HUES6 (cell line): Measurements from ENCODE around the gene VCAM1.
"Not testable (repeated sequence)": the region's sequence is repeated elsewhere in the genome, so short reads cannot be mapped to it uniquely, and the experiment has no call there.

Experiments used
- H3K27ac ChIP-seq: 2 replicates; pipeline ENCODE4 v1.7.0; 2013; ENCODE audit warnings: low read depth, mild to moderate bottlenecking, low read length, inconsistent platforms
- H3K27me3 ChIP-seq: 2 replicates; pipeline ENCODE4 v1.6.1; 2013; ENCODE audit warnings: low read length; ENCODE audit not compliant: control insufficient read depth, insufficient read depth
- H3K36me3 ChIP-seq: 2 replicates; pipeline ENCODE4 v1.6.1; 2013; ENCODE audit warnings: low read length; ENCODE audit not compliant: control insufficient read depth, insufficient read depth
- H3K4me1 ChIP-seq: 2 replicates; pipeline ENCODE4 v1.6.1; 2013; ENCODE audit warnings: low read length; ENCODE audit not compliant: control insufficient read depth, insufficient read depth
- H3K4me3 ChIP-seq: 2 replicates; pipeline ENCODE4 v1.5.1; 2013; ENCODE audit warnings: low read depth, low read length
- H3K9ac ChIP-seq: one replicate; pipeline ENCODE4 v1.6.1; 2013; ENCODE audit warnings: mild to moderate bottlenecking, low read length
- H3K9me3 ChIP-seq: 2 replicates; pipeline ENCODE4 v1.6.1; 2013; ENCODE audit warnings: low read depth, low read length; ENCODE audit not compliant: control insufficient read depth, insufficient read depth

Gene VCAM1

DNA sequence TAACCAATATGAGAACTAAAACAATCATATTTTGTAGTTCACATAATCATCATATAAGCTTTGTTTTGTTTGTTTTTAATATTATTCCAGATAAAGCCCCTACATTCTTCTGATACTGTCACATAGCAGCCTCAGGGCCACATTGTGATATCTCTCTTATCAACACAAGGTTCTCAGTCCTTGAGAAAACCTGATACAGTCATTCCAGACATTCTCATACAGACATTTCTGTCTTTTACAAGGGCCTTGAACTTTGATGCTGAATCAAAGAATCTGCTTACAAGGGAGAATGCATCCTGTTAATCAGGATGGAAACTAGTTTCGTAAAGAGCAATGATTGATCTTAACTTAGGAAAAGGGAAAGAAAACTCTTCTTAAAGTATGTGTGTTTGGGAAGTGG is 12.7 kb upstream of the VCAM1 start:
- Histone ChIP-seq H3K27me3 (no peaks in the 10 kb centered on the region), H3K4me1 (no peaks in the 10 kb centered on the region), H3K36me3 (no peaks in the 10 kb centered on the region), H3K9ac (no peak overlapping the region), H3K27ac (no peak overlapping the region), H3K9me3 (no peaks in the 10 kb centered on the region), H3K4me3 (no peak overlapping the region)

GRCh38 chr1:100708476-100709062 is 11.0 kb upstream of the VCAM1 start:
- Histone ChIP-seq H3K4me1 (no peaks in the 10 kb centered on the region), H3K9me3 (0 out of 2 replicates have a peak, but pooled peaks cover 3% of the 10 kb centered on the region), H3K36me3 (no peaks in the 10 kb centered on the region), H3K27me3 (no peaks in the 10 kb centered on the region), H3K9ac (no peak overlapping the region), H3K4me3 (no peak overlapping the region), H3K27ac (no peak overlapping the region)

DNA sequence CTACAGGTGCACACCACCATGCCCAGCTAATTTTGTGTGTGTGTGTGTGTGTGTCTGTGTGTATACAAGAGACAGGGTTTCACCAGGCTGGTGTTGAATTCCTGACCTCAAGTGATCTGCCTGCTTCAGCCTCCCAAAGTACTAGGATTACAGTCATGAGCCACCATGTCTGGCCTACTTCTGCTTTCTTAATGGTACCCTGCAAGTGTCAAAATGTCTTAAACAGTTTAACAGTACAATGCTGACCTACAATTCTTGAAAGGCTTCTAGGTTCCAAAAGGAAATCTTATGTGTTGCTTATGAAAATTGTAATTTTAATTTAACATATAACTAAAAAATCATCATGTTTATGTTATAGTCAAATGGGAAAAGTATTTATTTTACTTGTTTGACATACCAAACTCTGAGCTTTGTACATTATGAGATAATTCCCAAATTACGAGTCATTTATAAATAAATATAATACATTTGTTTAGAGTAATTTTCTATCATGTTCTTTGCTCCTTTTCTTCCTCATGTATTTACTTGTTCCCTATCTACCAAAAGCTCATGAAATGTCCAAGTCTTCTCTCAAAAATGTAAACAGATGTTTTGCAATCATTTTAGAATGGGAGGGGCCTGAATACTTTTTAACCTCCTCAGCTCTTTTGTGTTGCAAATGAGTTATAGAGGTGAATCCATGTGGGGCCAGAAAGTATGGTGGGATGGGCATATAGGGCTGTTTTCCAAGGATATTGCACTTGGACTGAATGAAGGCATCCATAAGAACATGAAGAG is 8.4 kb upstream of the VCAM1 start:
- no peak overlapping the region for H3K4me3 ChIP-seq
- no peak overlapping the region for H3K27ac ChIP-seq
- no peak overlapping the region for H3K9ac ChIP-seq
- no peaks in the 10 kb centered on the region for H3K27me3 ChIP-seq
- H3K9me3 ChIP-seq, result 0 out of 2 replicates have a peak, but pooled peaks cover 3% of the 10 kb centered on the region
- no peaks in the 10 kb centered on the region for H3K4me1 ChIP-seq
- no peaks in the 10 kb centered on the region for H3K36me3 ChIP-seq

DNA sequence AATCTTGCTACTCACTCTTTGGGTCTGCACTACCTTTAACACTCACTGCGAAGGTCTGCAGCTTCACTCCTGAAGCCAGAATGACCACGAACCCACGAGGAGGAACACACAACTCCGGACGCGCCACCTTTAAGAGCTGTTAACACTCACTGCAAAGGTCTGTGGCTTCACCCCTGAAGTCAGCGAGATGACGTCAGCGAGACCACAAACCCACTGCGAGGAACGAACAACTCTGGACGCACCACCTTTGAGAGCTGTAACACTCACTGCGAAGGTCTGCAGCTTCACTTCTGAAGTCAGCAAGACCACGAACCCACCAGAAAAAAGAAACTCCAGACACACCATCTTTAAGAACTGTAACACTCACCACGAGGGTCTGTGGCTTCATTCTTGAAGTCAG is 6.5 kb upstream of the VCAM1 start:
- H3K9me3 ChIP-seq, H3K36me3 ChIP-seq, H3K27me3 ChIP-seq, H3K4me1 ChIP-seq, H3K9ac ChIP-seq, H3K4me3 ChIP-seq, H3K27ac ChIP-seq: not testable (repeated sequence)

DNA sequence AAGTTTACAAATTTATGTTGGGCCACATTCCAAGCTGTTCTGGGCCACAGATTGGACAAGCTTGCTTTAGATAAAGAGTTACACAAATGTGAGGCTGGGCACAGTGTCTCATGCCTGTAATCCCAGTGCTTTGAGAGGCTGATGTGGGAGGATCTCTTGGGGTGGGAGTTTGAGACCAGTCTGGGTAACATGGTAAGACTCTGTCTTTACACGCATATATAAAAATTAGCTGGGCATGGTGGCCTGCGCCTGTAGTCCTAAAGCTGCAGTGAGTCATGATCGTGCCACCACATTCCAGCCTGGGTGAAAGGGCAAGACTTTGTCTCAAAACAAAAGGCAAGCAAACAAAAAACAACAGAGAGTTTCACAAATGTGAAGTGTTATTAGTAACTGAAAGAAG is 5.9 kb upstream of the VCAM1 start:
- H3K9ac ChIP-seq, result no peak overlapping the region
- H3K27me3 ChIP-seq, result no peaks in the 10 kb centered on the region
- no peak overlapping the region for H3K27ac ChIP-seq
- H3K36me3 ChIP-seq, result no peaks in the 10 kb centered on the region
- no peak overlapping the region for H3K4me3 ChIP-seq
- H3K4me1 ChIP-seq, result no peaks in the 10 kb centered on the region
- 0 out of 2 replicates have a peak, but pooled peaks cover 3% of the 10 kb centered on the region for H3K9me3 ChIP-seq

- Histone ChIP-seq H3K4me3 (no peak overlapping the region), H3K27me3 (no peaks in the 10 kb centered on the region), H3K36me3 (no peaks in the 10 kb centered on the region), H3K4me1 (no peaks in the 10 kb centered on the region; the same call in 1 of the 2 replicates), H3K27ac (no peak overlapping the region), H3K9me3 (0 out of 2 replicates have a peak, but pooled peaks cover 3% of the 10 kb centered on the region), H3K9ac (no peak overlapping the region)
Observed at GRCh38 chr1:100714599-100714998, 4.9 kb upstream of the VCAM1 start.

DNA sequence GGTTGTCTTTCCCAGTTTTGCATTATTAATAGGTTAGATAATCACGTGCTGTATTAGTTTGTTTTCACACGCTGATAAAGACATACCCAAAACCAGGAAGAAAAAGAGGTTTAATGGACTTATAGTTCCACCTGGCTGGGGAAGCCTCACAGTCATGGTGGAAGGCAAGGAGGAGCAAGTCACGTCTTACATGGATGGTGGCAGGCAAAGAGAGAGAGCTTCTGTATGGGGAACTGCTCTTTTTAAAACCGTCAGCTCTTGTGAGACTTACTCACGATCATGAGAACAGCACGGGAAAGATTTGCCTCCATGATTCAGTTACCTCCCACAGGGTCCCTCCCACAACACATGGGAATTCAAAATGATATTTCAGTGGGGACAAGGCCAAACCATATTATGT is 2.3 kb upstream of the VCAM1 start:
- Histone ChIP-seq H3K36me3 (no peaks in the 10 kb centered on the region), H3K4me1 (no peaks in the 10 kb centered on the region; the same call in 1 of the 2 replicates), H3K9ac (no peak overlapping the region), H3K9me3 (0 out of 2 replicates have a peak, but pooled peaks cover 3% of the 10 kb centered on the region), H3K27me3 (no peaks in the 10 kb centered on the region), H3K27ac (no peak overlapping the region), H3K4me3 (no peak overlapping the region)

- no peak overlapping the region for H3K9ac ChIP-seq
- H3K27ac ChIP-seq, result no peak overlapping the region
Observed at GRCh38 chr1:100718581-100718980, 961 bp upstream of the VCAM1 start.

DNA sequence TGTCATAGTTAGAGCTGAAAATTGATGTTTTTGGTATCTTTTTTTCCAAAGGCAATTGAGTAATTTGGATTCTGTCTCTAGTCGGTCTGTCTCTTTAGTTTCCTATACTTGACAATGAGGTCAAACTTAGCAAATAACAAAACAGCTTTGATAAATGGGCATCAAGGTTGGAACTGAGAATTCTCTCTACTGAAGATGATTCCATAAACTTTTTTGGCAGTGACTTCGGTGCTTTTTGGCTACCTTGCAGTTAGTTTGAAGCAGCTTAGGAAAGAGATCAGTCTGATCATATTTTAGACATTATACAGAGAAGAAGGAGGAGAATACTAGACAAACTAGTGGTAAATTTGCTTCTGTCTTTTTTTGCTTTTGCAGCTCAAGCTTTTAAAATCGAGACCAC is 559 bp downstream of the VCAM1 start:
- Histone ChIP-seq H3K9ac (no peak overlapping the region), H3K4me1 (no peaks in the 10 kb centered on the region; the same call in 1 of the 2 replicates), H3K36me3 (no peaks in the 10 kb centered on the region), H3K9me3 (no peaks in the 10 kb centered on the region), H3K27ac (no peak overlapping the region), H3K4me3 (no peak overlapping the region), H3K27me3 (no peaks in the 10 kb centered on the region)

More at GRCh38 chr1:100718581-100718980, 961 bp upstream of the VCAM1 start:
- H3K27me3 ChIP-seq, result no peaks in the 10 kb centered on the region
- H3K4me1 ChIP-seq, result no peaks in the 10 kb centered on the region; the same call in 1 of the 2 replicates
- H3K9me3 ChIP-seq, result no peaks in the 10 kb centered on the region
- no peak overlapping the region for H3K4me3 ChIP-seq
- H3K36me3 ChIP-seq, result no peaks in the 10 kb centered on the region

DNA sequence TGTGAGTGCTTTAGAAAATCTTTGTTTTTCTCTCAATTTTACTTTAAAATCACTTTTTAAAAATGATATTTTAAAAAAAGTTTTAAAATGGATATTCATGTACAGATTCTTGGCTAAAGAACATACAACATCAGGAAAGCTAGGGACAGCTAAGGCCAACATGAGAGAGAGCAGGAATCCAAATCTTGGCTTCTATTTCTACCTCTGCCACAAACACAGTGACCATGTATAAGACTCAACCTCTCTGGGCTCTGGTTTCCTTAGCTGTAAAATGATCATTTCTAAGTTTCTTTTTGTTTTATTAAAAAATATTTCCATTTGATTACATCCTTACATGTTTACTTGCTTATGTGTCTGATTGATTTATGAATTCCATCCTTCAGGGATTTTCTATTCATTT is 1.2 kb downstream of the VCAM1 start:
- H3K9ac ChIP-seq, result no peak overlapping the region
- no peaks in the 10 kb centered on the region for H3K9me3 ChIP-seq
- no peak overlapping the region for H3K4me3 ChIP-seq
- no peaks in the 10 kb centered on the region; the same call in 1 of the 2 replicates for H3K4me1 ChIP-seq
- no peaks in the 10 kb centered on the region for H3K36me3 ChIP-seq
- H3K27me3 ChIP-seq, result no peaks in the 10 kb centered on the region
- no peak overlapping the region for H3K27ac ChIP-seq

- no peak overlapping the region for H3K9ac ChIP-seq
- no peaks in the 10 kb centered on the region for H3K27me3 ChIP-seq
- H3K4me1 ChIP-seq, result no peaks in the 10 kb centered on the region; the same call in 1 of the 2 replicates
- H3K36me3 ChIP-seq, result no peaks in the 10 kb centered on the region
- no peaks in the 10 kb centered on the region for H3K9me3 ChIP-seq
- H3K27ac ChIP-seq, result no peak overlapping the region
- H3K4me3 ChIP-seq, result no peak overlapping the region
Observed at GRCh38 chr1:100721526-100722207, 2.1 kb downstream of the VCAM1 start.
